ENCODE measurements around the gene UBE2E2.

UBE2E2 gene

DNA sequence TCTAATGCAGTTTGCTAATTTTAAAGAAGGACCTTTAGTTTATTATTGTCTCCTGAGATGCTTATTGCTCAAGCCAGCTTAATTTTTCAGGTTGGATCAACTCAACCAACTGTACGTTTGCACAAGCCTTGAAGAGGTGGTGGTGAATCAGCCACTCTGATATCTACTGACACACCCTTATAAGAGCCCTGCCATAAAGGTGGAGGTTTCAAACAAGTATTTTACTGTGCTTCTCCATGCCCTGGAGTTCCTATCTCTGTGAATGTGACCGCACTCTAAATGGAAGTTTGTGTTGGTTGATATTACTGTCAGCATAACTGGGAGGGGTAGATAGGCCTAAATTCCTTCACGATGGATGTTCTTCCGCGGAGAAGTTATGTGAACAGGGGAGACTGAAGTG lies 305.3 kb downstream of the UBE2E2 start:
- TF ChIP-seq, protein P1, sequence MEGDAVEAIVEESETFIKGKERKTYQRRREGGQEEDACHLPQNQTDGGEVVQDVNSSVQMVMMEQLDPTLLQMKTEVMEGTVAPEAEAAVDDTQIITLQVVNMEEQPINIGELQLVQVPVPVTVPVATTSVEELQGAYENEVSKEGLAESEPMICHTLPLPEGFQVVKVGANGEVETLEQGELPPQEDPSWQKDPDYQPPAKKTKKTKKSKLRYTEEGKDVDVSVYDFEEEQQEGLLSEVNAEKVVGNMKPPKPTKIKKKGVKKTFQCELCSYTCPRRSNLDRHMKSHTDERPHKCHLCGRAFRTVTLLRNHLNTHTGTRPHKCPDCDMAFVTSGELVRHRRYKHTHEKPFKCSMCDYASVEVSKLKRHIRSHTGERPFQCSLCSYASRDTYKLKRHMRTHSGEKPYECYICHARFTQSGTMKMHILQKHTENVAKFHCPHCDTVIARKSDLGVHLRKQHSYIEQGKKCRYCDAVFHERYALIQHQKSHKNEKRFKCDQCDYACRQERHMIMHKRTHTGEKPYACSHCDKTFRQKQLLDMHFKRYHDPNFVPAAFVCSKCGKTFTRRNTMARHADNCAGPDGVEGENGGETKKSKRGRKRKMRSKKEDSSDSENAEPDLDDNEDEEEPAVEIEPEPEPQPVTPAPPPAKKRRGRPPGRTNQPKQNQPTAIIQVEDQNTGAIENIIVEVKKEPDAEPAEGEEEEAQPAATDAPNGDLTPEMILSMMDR (conservative IDR thresholded peaks at IDR 0.05; ENCODE audit: control insufficient read depth, insufficient read depth, low read depth, low read length): no peak
- no peak for DNase-seq (ENCODE audit: low read depth)
- no peak overlapping the region for H3K4me3 ChIP-seq (ENCODE audit: control insufficient read depth, low read depth, low read length)

- TF ChIP-seq, protein P1 (conservative IDR thresholded peaks at IDR 0.05; ENCODE audit: control insufficient read depth, insufficient read depth, low read depth, low read length): no peak
- DNase-seq (ENCODE audit: low read depth): no peak
- H3K4me3 ChIP-seq (ENCODE audit: control insufficient read depth, low read depth, low read length): no peak overlapping the region
Measured at GRCh38 chr3:23518441-23518840, 315.3 kb downstream of the UBE2E2 start.

DNA sequence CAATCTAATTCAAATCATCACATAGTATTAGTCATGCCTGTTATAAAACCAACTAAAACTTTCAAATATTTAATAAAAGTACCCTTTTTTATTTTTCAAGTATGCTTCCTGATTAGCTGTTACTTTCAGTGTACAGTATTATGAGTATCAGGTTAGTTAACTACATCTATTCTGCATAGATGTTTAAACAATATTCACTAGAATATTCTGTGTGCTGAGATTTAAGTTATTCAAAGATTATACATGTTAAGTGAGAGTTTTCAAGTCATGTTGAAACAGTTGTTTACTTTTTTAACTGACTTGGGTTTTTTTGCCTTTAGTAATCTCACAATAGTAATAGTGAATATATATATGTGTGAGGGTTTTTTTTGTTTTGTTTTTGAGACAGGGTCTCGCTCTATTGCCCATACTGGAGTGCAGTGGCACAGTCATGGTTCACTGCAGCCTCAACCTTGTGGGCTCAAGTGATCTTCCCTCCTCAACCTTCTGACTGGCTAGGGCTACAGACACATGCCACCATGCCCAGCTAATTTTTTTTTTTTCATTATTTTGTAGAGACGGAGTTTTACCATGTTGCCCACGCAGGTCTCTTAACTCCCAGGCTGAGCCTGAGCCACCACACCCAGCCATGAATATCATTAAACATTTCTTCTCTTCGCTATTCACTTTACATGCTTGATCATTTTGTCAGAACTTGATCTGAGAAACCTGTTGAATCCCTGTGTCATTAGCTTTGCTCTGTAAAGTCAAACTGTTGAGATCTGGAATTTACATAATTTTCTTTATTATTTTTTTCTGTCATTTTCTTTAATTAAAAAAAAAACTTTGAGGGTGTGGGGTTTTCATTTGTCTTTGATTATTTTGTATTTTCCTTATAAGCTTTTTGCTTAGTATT lies 316.4 kb downstream of the UBE2E2 start:
- no peak for DNase-seq (ENCODE audit: low read depth)
- TF ChIP-seq, protein P1 (conservative IDR thresholded peaks at IDR 0.05; ENCODE audit: control insufficient read depth, insufficient read depth, low read depth, low read length): no peak

GRCh38 chr3:23527326-23527725 lies 324.2 kb downstream of the UBE2E2 start:
- no peak overlapping the region for H3K4me3 ChIP-seq (ENCODE audit: control insufficient read depth, low read depth, low read length)
- TF ChIP-seq, protein P1 (conservative IDR thresholded peaks at IDR 0.05; ENCODE audit: control insufficient read depth, insufficient read depth, low read depth, low read length): no peak
- no peak for DNase-seq (ENCODE audit: low read depth)

More for the DNA sequence above, 316.4 kb downstream of the UBE2E2 start:
- no peak overlapping the region for H3K4me3 ChIP-seq (ENCODE audit: control insufficient read depth, low read depth, low read length)

DNA sequence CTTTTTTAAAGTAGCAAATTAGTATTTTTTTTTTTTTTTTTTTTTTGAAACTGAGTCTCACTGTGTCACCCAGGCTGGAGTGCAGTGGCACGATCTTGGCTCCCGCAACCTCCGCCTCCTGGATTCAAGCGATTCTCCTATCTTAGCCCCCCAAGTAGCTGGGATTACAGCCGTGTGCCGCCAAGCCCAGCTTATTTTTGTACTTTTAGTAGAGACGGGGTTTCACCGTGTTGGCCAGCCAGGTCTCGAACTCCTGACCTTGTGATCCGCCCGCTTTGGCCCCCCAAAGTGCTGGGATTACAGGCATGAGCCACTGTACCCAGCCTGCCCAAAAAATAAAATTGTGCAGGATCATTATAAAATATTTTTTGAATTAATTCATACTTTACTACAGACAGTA lies 330.5 kb downstream of the UBE2E2 start:
- DNase-seq (ENCODE audit: low read depth): no peak
- TF ChIP-seq, protein P1 (conservative IDR thresholded peaks at IDR 0.05; ENCODE audit: control insufficient read depth, insufficient read depth, low read depth, low read length): no peak

DNA sequence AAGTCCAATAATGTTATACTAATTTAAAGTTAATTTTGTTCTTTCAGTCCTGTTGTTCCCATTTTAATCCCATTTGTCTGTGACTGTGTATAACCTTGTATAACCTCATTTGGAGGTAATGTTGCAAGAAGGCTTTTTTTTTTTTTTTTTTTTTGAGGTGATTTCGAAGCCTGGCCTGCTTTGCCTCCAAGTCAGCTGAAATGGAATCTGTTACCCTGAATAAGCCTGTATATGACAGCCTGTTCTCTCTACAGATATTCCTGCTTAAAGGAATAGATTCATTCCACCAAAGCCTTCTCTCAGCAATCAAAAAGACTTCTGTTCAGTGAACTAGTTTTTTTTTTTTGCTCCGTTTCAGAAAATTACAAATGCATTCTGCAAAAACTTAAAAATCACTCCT lies 330.9 kb downstream of the UBE2E2 start:
- TF ChIP-seq, protein P1 (conservative IDR thresholded peaks at IDR 0.05; ENCODE audit: control insufficient read depth, insufficient read depth, low read depth, low read length): no peak
- H3K4me3 ChIP-seq (ENCODE audit: control insufficient read depth, low read depth, low read length): no peak overlapping the region
- DNase-seq (ENCODE audit: low read depth): no peak

More for the DNA sequence above, 330.5 kb downstream of the UBE2E2 start:
- no peak overlapping the region for H3K4me3 ChIP-seq (ENCODE audit: control insufficient read depth, low read depth, low read length)

Measured in fibroblast of mammary gland (primary cell).